HG03571 (cell line): ENCODE data around the gene PLCB2.

ENCODE experiments used
- ATAC-seq: cut with Tn5 transposase; IDR thresholded peaks from one replicate; pipeline ENCODE4 v1.9.1; 2021; ENCODE audit not compliant: unreplicated experiment

Gene PLCB2

DNA sequence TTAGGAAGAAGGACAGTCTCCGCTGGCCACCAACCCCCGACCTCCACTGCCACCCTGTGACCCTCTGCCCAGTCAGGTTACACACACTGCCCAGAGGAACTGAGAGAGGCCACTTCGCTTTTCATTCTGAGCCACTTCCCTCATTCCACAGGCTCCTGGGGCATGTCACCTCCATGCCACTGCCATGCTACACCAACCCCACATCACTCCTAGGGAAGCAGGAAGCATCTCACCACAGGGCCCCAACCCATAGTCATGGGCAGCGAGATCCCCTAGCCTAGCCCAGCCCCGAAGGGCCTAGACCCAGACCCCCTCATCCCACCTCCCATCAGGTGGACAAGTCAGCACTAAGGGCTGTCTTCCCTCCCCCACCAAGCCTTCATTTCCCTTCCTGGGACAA lies 1.4 kb downstream of the PLCB2 start:
- no peak for ATAC-seq

DNA sequence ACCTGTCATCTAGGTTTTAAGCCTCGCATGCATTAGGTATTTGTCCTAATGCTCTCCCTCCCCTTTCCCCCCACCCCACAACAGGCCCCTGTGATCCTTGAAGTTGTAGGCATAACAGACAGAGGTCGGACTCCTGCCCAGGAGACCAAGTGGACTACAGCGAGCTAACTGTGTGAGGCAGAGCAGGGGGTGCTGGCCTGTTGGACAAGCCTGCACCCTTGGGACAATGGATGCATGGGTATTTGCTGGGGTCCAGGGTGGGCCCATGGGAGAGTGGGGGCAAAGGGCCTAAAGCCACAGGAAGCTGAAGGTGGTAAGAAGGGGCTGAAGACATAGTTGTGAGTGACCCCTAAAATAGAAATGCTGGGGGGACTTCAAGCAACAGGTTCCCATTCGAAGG lies 2.5 kb downstream of the PLCB2 start:
- ATAC-seq, result no peak

DNA sequence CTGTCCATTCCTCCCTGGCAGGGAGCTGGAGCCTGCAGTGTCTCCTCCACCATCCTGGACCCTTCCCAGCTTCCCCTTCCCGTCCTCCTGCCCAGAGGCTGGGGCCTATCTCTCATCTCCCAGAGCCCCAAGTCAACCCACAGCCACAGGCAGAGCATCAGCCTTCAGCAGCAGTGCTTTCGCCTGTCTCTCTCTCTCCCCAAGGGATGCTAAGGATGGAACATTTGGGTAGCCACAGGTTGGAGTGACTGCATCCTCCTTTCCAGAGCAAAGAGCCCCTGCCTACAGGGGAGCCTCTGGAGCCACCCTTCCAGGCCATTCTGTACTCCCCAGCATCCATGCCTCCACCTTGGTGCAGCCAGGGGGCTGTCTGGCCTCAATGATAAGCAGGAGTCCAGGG lies 4.2 kb downstream of the PLCB2 start:
- no peak for ATAC-seq

DNA sequence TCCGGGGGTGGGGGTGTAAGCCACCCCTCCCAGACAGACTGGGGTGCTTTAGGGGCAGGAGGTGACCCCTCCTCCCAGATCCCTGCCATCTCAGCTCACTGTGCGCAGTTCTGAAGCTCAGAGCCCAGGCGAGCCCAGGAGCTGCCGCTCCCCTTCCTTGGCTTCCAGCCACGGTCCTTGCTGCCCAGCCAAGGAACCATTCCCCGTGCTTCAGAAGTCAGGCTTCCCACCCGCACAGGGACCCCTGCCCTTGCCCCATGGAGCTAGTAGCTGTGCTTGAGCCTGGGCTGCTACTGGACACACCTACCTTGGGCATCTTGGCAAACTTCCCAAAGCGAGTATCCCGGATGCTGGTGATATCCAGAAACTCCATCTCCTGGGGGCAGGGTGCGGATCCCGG lies 4.8 kb downstream of the PLCB2 start:
- ATAC-seq, result no peak

DNA sequence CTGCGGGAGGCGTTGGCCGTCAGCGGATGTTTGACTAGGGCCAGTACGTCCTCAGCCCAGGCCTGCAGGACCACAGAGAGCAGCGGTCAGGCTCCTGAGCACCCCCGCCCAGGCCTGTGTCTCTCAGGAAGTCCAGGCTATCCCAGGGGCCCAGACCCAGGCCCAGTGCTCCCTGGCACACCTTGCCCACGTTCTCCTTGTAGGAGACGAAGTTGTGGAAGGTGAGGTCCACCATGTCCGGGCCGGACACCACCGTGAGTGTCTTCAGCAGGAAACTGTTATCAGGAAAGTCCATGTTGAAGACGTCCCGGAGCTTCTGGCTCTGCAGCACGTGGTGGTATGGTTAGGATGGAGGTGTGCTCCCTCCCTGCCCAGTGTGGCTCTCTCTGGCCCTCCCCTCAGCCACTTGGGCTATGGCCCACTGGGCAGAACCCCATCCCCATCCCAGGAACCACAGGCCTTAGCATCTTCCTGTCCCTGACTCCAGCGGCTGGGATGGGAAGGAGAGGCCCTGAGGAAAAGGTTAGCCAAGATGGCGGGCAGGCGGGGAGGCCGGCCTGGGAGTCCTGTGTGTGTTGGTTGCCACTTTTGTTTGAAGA lies 5.3 kb downstream of the PLCB2 start:
- no peak for ATAC-seq

DNA sequence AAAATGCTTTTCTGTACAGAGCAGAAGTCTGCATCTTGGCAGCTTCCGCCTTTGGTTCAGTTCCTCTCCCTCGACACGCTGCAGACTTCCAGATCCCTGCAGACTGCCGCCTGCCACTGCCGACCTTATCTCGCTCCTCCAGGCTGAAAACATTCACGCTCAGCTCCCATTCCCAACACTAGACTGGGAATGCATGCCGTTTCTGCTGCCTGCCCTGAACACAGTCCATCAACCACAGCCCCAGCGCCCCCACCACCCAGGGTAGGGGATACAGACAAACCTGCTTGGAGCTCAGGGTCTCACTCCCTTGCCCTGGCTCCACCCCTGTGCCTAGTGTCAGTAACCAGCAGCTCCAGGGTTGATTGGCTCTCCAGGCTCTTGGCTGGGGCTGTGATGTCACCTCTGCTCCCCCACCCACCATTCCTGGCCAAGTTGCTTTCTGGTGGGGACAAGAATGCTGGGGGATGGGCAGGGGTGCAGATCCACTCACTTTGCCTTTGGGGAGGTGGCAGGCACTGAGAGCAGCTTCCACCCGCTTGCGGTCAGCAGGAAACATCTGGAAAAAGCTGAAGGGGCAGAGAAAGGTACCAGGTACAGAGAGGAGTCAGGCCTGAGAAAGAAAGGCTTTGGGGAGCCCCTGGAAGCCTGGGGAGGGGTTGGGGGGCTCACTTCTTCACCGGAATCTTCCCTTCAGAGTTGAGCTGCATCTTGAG lies 6.1 kb downstream of the PLCB2 start:
- no peak for ATAC-seq

DNA sequence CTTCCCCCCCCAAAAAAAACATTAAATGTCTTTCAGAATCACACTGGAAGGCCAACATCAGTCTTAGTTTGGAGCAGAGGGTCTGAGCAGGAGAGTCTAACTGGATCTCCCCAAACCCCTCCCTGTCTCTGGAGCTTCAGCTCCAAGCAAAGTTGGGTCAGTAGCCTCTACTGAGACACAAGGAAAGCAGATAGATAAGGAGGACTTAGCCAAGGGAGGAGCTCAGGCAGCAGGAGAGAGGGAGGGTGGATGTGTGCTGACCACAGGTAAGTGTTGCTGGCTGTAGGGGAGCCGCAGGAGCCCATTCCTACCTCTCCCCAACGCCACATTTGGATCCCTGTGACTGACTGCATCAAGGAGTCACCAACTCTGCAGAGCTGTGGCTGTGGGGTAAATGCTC lies 7.0 kb downstream of the PLCB2 start:
- no peak for ATAC-seq

DNA sequence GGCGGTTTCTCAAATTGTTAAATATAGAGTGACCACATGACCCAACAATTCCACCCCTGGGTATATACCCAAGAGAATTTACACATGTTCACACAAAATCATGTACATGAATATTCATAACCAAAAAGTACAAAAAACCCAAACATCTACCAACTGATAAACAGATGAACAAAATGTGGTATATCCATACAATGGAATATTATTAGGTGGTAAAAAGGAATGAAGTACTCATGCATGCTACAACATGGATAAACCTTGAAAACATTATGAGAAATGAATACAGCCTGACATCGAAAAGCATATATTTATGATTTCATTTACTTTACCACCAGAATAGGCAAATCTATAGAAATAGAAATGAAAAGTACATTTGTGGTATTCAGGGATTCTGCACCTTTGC lies 7.4 kb downstream of the PLCB2 start:
- ATAC-seq, result no peak

DNA sequence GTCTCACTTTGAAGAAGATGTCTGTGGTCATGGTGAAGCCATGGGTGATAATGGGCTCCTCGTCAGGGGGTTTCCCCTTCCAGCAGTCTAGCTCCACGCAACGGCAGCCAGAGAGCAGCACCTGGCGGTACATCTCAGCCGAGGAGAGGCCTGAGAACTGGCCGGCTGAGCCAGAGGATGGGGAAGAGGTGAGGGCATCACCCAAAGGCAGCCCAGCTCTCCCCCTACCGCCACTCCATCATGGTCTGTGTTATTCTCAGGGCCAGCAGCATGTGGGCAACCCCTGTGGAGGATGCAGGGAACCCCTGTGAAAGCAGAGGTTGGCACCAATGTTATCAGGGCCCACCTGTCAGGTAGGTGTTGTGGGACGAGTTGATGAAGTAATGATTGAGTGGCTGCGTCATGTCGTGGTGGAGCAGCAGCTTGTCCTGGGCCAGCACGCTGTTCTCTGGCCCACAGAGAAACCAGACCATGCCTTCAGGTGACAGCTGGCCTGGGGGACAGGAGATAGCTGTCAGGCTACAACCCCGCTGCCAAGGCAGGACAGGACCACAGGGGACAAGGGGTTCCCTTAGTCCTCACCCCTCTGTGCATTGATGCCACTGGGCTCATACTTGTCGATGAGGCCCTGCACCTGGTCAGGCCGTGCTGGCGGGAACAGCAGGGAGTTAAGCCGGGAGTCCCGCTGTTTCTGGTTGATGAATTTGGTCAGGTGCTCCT lies 9.4 kb downstream of the PLCB2 start:
- ATAC-seq, result no peak

DNA sequence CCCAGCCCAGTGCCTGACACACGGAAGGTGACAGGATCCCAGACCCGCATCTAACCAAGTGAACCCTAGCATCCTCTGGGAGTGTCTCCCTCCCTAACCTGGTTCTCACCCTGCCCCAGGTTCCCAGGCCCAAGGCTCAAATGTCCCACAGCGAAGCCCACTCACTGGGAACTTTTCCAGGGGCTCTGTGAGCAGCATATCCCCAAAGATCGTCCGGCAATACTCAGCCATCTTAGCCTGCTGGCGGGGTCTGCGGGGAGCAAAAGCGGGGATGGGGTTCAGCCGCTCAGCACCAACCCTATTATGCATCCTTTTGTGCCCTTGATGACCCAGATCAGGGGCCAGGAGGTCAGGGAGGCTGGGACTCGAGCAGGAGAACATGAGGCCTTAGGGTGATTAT lies 10.4 kb downstream of the PLCB2 start:
- no peak for ATAC-seq

DNA sequence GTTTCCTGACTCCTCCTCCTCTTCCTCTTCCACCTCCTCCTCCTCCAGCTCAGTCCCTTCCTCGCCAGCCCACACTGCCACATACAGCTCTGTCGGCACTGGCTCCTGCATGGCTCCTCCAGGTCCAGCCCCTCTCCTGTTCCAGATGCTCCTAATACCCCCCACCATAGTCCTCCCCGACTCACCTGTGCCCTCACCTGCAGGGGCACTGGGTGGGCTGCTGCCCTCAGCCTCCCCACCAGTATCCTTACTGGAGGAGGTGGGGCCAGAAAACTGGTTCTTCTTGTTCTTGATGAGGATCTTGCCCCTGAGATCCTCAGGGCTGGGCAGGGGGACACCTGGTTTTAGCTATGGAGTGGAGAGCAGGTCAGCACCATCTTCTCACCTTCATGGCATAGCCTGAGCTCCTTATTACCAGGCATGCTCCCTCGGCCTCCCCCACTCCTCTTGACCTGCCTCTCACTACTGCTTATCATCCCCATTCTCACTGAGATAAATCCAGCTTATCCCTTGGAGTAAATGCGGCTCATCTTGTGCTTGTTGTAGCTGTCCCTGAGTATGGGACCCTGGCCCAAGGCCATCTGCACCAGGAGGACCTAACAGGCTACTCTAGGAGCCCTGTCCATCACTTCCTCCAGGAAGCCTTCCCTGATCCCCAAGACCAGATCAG lies 11.0 kb downstream of the PLCB2 start:
- no peak for ATAC-seq

DNA sequence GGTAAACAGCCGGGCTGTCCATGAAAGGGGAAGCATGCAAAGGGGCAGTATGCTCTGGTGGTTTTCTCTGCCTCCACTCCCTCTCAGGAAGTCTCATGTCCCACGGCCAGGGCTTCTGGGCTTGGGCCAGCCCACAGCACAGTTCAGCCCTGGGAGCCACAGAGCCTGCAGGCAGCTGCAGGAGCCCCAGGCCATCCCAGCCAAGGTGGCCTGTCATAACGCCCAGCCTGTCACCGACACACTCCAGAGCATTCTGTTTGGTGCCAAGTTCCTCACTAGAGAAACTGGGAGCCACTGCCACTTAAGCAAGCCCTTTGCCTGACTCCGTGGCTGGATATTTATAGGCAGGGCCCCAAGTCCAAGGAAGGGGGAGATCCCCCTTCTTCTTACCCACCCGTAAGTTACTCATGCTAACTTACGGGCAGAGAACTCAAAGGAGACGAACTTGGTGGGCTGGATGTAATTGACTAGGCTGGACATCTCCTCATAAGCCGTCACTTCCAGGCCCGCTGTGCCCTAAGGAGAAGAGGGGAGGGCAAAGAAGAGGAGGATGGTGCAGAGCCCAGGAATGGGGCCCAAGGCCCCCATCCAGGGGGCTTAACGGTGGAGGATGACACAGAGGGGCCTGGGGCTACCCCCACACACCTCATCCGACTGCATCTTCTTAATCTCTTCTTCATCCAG lies 11.7 kb downstream of the PLCB2 start:
- no peak for ATAC-seq

DNA sequence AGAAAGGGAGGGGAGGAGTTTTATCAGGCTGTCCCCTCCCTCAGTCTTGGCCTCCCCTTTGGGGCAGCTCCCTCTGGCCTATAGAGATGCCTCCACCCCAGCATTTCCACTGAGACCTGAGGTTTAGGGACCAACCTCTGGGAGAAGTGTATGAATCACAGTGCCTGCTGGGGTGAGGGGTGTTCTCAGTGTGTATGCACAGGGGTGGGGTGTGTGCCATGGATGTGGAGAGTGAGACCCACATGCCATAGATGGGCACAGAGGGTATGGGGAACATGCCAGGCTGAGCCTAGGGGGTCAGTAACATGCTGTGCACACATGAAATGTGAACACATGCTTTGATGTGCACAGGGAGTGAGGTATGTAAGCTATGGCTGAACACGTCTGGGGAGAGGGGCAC lies 12.4 kb downstream of the PLCB2 start:
- ATAC-seq, result no peak

DNA sequence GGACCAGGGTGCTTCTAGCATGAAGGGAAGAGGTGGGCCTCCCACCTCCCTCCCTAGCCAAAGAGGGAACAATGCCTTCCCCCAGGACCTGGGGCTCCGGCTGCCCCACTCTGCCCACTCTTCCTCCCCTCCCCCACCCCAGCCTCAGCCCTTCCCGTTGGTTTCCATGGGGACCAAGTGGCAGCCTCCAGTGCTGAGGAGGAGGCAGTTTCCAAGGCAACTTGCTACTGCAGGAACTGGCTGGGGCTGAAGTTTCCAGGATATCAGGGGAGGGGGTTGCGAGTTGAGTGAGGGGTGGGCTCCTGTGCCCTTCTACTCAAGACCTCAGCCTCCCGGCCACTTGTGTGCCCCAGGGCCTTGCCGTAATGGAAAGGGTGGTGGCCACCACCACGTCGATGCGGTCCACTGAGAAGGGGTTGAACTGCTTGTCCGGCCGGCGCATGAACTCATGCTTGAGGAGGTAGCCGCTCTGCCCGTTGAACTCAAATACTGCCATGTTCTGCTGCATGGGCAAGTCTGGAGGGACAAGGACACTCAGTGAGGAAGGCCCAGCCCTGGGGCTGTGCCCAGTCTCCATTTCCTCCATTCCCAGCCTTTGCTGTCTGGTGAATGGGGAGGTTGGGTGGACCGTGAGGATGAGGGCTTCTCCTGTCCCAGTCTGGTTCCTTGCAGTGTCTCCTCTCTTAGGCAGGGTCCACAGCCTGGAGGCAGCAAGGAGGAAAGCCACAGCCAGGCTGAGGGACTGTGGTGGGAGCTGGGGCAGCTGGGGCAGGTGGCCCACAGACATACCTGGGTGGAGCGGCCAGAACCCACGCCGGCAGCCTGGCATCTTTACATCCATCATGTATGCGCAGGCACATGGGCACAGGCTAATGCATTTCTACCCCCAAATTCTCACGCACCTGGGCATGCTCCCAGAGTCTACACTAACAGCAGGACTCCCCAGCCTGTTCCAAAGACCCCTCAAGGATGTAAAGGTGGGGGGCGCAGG lies 13.5 kb downstream of the PLCB2 start:
- no peak for ATAC-seq

DNA sequence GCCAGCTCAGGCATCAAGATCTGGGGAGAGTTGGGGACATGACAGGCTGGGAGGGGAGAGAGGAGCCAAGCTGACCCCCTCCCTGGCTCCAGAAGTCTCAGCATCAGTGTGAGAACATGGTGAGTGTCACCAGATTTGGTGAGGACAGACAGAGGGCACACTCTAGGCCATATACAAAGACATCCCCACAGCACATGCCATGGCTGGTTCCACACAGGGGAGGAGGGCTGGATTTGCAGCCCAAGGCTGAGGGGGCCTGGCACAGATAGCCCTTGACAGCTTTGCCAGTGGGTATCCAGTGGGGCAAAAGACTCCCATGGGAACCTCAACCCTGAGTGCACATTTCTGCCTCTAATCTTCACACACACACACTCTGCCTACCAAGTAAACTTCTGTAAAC lies 14.7 kb downstream of the PLCB2 start:
- no peak for ATAC-seq

DNA sequence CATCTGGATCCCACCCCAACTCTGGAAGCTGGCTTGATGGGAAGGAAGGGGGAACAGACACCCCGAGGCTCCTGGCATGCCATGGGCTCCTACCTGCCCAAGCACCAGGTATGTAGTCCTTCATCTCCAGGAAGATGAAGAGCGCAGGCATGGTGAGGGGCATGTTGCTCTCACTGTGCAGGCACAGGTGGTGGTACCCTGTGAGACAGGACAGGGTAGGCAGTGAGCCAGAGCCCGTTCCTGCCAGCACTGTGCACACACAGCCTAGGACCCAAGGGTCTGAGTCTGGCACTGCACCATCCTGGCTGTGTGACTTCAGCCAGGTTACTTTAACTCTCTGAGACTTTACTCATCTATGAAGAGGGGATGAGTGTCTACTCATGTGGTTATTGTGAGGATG lies 15.5 kb downstream of the PLCB2 start:
- no peak for ATAC-seq

DNA sequence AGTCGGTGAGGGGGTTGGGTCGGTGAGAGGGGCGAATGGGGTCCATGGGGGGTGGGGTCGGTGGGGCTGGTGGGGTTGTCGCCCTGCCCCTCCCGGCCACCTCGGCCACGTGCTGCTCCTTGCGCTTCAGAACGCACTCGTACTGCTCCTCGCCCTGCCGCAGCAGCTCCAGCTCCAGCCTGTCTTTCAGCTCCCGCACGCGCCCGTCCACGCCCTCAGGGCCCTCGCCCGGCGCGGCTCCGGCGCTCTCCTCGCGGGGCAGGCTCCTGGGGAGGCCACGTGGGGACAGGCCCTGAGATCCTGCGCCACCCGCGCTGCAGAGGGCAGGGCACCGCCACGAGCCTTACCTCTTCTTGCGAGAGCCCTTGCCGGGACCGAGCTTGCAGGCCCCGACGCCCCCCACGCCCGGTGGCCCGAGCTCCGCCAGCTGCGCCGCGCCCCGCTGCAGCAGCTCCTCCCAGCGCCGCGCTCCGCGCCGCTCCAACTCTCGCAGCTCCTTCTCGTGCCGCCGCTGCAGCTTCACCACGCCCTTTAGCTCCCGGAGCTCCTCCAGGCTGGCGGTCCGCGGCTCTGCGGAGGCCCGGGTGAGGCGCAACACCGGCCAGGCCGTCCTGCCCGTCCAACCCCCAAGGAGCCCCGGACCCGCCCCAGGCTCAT lies 16.7 kb downstream of the PLCB2 start:
- no peak for ATAC-seq

DNA sequence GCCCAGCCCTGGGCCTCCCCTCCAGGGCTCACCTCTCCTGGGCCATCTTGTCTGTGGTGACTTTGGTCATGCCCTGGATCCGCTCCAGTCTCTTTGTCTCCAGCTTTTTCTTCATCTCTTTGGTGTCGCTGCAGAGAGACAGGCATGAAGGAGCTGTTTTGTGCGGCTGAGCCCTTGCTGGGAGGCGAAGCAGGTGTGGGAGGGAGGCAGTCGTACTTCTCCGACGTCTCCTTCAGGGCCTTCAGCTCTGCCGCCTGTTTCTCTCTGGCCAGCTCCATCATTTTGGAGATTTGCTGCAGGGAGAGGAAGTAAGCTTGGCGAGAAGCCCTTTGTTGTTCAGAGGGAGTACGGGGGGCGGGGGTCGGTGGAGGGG lies 17.2 kb downstream of the PLCB2 start:
- ATAC-seq, result no peak

DNA sequence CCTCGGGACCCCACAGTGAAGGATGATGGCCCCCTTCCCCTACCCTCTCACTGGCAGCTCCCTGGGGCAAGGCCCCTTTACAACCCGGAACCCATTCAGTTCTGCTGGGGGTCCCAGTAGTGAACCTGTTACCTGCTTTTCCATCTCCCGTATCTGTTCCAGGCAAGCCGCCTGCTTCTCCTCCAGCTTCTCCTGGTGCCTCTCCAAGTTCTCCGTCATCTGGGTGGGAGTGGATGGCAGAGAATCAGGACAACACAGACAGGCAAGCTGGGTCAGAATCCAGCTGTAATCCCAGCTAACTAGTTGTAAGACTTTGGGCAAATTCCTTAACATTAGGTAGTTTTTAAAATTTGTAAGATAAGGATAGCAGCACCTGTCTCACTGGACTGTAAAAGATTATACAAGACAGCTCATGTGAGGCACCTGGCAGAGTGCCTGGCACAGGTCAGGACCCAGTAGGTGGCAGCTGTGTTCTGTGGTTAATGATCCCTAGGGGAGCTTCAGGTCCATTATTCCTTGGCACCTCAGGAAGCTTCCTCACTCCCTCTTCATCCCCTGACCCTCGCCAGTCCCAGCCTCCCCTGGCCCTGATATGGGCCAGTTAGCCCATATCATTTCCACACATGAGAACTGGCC lies 18.5 kb downstream of the PLCB2 start:
- ATAC-seq, result no peak
